Upper lobe of left lung (tissue), 4 donors: ENCODE data around the gene MYL7.

ENCODE experiments used
- CTCF ChIP-seq, 6 experiments: fragments of 450-650 bp in 4 of 6; fragments of 200-600 bp in 2 of 6; sonication (generic) in 2 of 6; IDR thresholded peaks; one replicate each; pipeline ENCODE4 v1.5.1; 2016 to 2019; ENCODE audit warnings: antibody characterized with exemption in 6 of 6
- POLR2A ChIP-seq, 4 donors: fragments of 450-650 bp; IDR thresholded peaks; one replicate each; pipeline ENCODE4 v1.5.1; 2016 to 2017; ENCODE audit warnings: antibody characterized with exemption in 4 of 4, mild to moderate bottlenecking in 2 of 4

GRCh38 chr7:44132039-44132438 is 9.1 kb downstream of the MYL7 start:
- TF ChIP-seq CTCF (IDR thresholded peaks at IDR 0.05) = no peak
- no peak for TF ChIP-seq POLR2A (IDR thresholded peaks at IDR 0.05)
